Renal pelvis (tissue), 4 donors: ENCODE results near the gene CATSPER3. TPM values are rescaled to one million over a fixed set of nuclear protein-coding genes. Genes with fewer than 3 reads are reported as not detected.
"Not testable (repeated sequence)": the region's sequence is repeated elsewhere in the genome, so short reads cannot be mapped to it uniquely, and the experiment has no call there.

Experiments used
- DNase-seq: peaks from one replicate; pipeline ENCODE4 v3.0.0-alpha.2; 2013
- polyA plus RNA-seq, 3 donors: library from polyadenylated mRNA; unstranded; fragments of 120-200 nt; gene quantifications; one replicate each; pipeline ENCODE4 v1.2.1, GENCODE V29; 2013; ENCODE audit not compliant: insufficient read length in 3 of 3

The CATSPER3 gene
- polyA plus RNA-seq, 3 donors, result 1.0 to 1.8 (median 1.5) TPM

DNA sequence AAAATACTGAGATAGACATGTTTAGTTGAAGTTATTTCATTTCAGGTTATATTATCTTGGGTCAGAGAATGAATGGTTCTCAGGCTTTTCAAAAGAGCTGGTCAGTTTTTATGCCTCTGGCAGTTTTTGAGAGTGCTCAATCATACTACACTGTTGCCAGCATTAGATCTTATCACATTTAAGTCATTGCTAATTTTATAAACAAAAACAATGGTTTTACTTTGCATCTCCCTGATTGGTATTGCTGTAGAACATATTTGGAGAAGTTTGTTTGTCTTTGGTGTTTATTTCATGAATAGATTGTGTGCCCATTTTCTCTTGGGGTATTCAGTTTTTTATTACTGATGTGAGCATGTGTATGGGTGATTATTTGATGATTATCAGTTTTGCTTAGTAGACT, 1.5 kb downstream of the CATSPER3 start:
- no peak for DNase-seq

GRCh38 chr5:134975078-134975715, 7.5 kb downstream of the CATSPER3 start:
- no peak for DNase-seq

GRCh38 chr5:134975843-134976242, 8.1 kb downstream of the CATSPER3 start:
- no peak for DNase-seq

- DNase-seq, result no peak
Measured at GRCh38 chr5:134976841-134977240, 9.1 kb downstream of the CATSPER3 start.

- no peak for DNase-seq
Measured at GRCh38 chr5:134979416-134979815, 11.7 kb downstream of the CATSPER3 start.

DNA sequence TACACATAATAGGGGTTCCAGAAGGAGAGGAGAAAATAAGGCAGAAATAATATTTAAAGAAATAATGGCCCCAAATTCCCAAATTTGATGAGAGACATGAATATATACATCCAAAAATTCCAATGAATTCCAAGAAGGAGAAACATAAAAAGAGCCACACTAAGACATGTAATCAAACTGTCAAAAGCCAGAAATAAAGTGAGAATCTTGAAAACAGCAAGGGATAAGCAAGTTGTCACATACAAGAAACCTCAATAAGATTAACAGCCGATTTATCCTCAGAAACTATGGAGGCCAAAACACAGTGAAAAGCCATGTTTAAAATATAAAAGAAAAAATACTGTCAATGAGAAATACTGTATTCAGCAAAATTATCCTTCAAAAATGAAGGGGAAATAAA, 14.5 kb downstream of the CATSPER3 start:
- DNase-seq, result no peak

DNA sequence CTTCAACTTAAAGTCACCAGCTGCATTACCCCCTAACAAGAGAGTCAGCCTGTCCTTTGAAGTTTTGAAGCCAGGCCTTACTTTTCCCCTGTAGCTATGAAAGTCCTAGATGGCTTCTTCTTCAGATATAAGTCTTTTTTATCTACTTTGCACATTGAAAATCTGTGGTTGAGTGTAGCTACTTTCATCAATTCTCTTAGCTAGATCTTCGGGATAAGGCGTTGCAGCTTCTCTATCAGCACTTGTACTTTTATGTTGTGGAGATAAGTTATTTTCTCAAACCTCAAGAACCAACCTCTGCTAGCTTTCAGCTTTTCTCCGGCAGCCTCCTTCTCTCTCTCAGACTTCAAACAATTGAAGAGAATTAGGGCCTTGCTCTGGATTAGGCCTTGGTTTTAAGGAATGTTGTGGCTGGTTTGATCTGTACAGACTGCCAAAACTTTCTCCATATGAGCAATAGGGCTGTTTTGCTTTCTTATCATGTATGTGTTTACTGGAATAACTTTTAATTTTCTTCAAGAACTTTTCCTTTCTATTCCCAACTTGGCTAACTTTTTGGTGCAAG, 21.6 kb downstream of the CATSPER3 start:
- DNase-seq, result no peak

GRCh38 chr5:134990183-134990582, 22.5 kb downstream of the CATSPER3 start:
- DNase-seq, result not testable (repeated sequence)

DNA sequence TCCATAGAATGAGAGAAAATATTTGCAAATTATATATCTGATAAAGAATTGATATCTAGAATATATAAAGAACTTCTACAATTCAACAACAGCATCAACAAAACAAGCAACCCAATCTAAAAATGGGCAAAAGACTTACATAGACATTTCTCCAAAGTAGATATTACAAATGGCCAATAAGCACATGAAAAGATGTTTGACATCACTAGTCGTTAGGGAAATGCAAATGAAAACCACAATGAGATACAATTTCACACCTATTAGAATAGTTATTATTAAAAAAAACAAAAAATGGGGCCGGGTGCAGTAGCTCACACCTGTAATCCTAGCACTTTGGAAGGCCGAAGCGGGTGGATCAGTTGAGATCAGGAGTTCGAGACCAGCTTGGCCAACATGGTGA, 24.4 kb downstream of the CATSPER3 start:
- no peak for DNase-seq

GRCh38 chr5:134993161-134993560, 25.5 kb downstream of the CATSPER3 start:
- no peak for DNase-seq

DNA sequence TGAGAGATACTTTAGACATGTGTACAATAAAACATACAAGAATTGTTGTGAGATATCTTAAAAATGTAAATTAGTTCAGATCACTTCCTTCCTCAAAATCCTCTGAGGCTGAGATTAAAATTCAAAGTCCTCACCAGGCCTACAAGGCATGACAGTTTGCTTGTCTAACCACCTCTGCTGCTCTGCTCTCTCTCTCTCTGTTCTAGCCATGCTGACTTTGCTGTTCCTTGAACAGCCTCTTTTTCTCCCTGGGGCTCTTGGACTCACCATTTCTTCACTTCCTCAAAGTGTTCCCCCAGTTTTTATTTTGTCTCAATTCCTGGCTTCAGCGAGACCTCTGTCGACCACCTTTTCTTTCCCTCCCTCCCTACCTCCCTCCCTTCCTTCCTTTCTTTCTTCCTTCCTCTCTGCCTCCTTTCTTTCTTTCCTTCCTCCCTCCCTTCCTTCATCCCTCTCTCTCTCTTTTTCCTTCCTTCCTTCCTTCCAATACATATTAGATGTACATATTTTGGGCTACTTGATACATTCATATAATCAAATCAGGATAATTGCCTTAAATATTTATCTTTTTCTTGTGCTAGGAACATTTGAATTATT, 27.0 kb downstream of the CATSPER3 start:
- no peak for DNase-seq

DNA sequence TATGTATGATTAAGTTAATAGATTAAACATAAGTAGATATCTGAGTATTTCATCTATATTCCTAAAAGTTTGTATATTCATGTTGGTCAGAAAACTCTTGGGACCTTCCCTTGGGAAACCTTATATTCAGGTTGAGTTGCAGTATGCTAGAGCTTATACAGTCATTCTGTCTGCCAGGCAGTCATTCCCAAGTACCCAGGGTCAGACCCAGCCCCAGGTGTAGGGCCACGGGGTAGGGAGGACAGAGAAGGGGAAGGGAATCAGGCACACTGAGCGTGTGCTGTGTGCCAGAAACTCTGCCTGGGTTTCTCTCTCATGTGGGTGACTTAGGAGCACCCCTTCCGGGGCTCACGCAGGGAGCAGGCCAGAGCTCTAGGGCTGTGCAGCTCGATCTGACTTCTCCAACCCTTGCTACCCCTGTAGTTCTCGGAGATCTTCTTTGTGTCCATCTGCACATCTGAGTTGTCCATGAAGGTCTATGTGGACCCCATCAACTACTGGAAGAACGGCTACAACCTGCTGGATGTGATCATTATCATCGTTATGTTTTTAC, 28.2 kb downstream of the CATSPER3 start:
- DNase-seq, result no peak

DNA sequence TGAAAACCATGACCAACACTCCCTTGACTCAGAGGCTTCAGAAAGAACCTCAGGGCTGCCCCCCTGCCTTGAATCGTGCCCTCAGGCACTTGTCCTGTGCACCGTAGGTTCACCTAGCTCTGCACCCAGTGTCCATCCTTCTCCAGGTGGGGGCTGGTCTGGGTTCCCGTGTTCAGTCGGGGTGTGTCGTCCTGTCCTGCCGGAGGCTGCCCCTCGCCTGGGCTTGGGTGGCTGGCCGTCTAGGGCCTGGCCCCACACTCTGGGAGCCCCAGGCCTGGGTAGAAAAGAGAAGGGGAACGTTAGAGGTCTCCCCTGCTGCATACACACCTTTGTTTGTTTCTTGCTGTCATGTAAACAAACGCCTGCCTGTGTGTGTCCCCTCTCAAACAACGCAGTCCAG, 29.3 kb downstream of the CATSPER3 start:
- DNase-seq, result no peak

- DNase-seq, result not testable (repeated sequence)
Measured at GRCh38 chr5:134998068-134998467, 30.4 kb downstream of the CATSPER3 start.

DNA sequence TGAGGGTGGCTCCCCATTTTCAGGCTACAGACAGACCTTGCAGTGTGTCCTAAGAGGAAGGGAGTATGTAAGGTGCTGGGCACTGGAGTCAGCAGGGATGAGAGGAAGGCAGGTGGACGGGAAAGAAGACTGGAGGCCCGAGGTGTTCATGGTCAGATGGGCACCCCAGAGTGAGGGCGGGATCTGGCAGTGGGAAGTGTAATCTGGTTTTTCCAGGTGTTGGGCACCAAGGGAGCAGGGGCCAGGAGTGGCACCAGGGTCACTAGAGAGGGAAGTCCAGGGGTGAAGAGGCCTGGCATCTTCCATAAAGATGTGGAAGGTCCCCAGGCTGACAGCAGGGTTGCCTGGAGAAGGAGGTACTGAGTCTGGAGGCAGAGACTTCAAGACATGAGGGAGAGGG, 36.7 kb downstream of the CATSPER3 start:
- no peak for DNase-seq

DNA sequence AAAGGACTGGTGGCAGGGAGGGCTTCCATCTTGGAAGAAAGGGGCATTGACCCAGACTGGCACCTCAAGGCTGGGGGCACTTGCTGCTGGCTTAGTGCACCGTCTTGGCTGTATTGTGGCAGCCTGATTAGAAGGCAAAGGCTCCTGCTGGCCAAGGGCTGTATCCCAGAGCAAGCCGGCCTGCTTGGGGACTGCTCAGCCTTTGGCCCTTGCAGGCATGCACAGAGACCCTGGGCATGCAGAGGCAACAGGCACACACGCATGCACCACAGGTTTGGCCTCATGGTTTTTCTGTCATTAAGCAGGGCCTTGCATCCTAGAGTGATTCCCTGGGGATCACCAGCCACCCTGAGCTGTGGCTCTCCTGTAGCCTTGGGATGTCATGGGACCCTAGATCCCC, 37.4 kb downstream of the CATSPER3 start:
- DNase-seq, result no peak

DNA sequence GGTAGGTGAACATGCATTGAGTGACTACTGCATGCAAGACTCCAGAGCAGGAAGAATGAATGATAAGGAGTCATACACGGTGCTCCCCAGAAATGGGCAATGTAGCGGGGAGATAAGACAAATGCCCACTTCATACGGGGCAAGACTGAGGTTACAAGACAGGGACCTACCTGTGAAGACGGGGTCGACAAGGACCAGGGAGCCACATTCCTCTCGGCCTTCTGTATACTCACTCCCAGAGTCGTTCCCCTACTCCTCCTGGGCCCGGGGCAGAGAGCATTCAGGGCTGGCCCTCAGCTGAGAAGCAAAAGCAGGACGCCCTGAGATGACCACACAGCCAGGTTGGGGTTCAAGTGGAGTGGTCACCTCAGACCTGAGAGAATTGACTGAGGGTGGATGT, 39.6 kb downstream of the CATSPER3 start:
- DNase-seq, result no peak

DNA sequence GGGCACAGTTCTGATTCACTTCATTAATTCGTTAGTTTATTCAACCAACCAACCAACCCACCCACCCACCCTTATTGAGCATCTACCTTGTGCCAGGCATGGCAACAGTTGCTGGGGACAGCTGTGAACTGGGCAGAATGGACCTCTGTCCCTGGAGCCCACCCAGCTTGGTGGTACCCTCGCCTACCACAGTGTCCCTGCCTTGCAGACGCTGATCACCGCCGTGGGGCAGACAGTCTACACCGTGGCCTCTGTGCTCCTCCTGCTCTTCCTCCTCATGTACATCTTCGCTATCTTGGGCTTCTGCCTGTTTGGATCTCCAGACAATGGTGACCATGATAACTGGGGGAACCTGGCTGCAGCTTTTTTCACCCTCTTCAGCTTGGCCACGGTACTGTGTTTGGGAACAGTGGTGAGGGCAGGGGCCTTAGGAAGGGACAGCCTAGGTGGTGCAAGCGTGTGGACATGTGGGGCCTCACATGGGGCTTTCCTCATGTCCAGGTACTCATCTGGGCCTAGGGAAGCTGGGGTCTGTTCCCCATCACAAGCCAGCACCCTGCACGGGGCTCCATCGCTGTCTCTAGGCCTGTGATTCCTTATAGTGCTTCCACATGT, 40.1 kb downstream of the CATSPER3 start:
- DNase-seq, result no peak

- no peak for DNase-seq
Measured at GRCh38 chr5:135008556-135008955, 40.8 kb downstream of the CATSPER3 start.

GRCh38 chr5:135008981-135009735, 41.5 kb downstream of the CATSPER3 start:
- DNase-seq, result no peak

- DNase-seq, result no peak
Measured at GRCh38 chr5:135009736-135010501, 42.2 kb downstream of the CATSPER3 start.
